Anterior cingulate cortex (tissue), 58 donors: ENCODE results near the gene ROBO2.
A peak's percentile ranks its signal among the peaks of the same experiment; 100 is the strongest.

Experiments used
- DNase-seq, 58 donors: peaks; one replicate each; lab custom pipeline; 2025; lab: John Stamatoyannopoulos, UW

Gene ROBO2

GRCh38 chr3:77048186-77048585, 8.3 kb downstream of the ROBO2 start:
- no peak for DNase-seq

- DNase-seq, result no peak
These were observed 11.7 kb downstream of the ROBO2 start for GRCh38 chr3:77051591-77051990.

- DNase-seq, result no peak
These were observed 12.2 kb downstream of the ROBO2 start for GRCh38 chr3:77052051-77052501.

- DNase-seq, result no peak
These were observed 13.1 kb downstream of the ROBO2 start for GRCh38 chr3:77052733-77053670.

- no peak for DNase-seq
These were observed 13.9 kb downstream of the ROBO2 start for GRCh38 chr3:77053795-77054194.

GRCh38 chr3:77055841-77056341, 16.0 kb downstream of the ROBO2 start:
- DNase-seq, result no peak

GRCh38 chr3:77059354-77059753, 19.5 kb downstream of the ROBO2 start:
- DNase-seq, result no peak

GRCh38 chr3:77063423-77063822, 23.5 kb downstream of the ROBO2 start:
- DNase-seq, result no peak

GRCh38 chr3:77065750-77066149, 25.9 kb downstream of the ROBO2 start:
- no peak for DNase-seq

GRCh38 chr3:77066829-77067228, 26.9 kb downstream of the ROBO2 start:
- DNase-seq, result no peak

- no peak for DNase-seq
These were observed 28.9 kb downstream of the ROBO2 start for GRCh38 chr3:77068808-77069207.

GRCh38 chr3:77071364-77071763, 31.5 kb downstream of the ROBO2 start:
- DNase-seq, result no peak

- DNase-seq, result no peak
These were observed 31.9 kb downstream of the ROBO2 start for GRCh38 chr3:77071809-77072208.

GRCh38 chr3:77072232-77072631, 32.3 kb downstream of the ROBO2 start:
- DNase-seq, result no peak

GRCh38 chr3:77078279-77078678, 38.4 kb downstream of the ROBO2 start:
- no peak for DNase-seq

- DNase-seq, result no peak
These were observed 40.2 kb downstream of the ROBO2 start for GRCh38 chr3:77079988-77080610.

GRCh38 chr3:77081240-77081661, 41.4 kb downstream of the ROBO2 start:
- peak in 21 of 58 donors; percentile 0 to 29 (median 6) for DNase-seq

GRCh38 chr3:77084511-77084910, 44.6 kb downstream of the ROBO2 start:
- DNase-seq, result no peak

- DNase-seq, result no peak
These were observed 46.5 kb downstream of the ROBO2 start for GRCh38 chr3:77086408-77086807.

- DNase-seq, result no peak
These were observed 51.9 kb downstream of the ROBO2 start for GRCh38 chr3:77091809-77092208.

- DNase-seq, result no peak
These were observed 53.2 kb downstream of the ROBO2 start for GRCh38 chr3:77093101-77093500.

GRCh38 chr3:77096145-77096544, 56.2 kb downstream of the ROBO2 start:
- no peak for DNase-seq
